ENCODE data around the gene KLF2. TPM values are rescaled to one million over a fixed set of nuclear protein-coding genes. Genes with fewer than 3 reads are reported as not detected.
"Not testable (repeated sequence)": the region's sequence is repeated elsewhere in the genome, so short reads cannot be mapped to it uniquely, and the experiment has no call there.

Gene KLF2
- polyA plus RNA-seq (ENCODE audit: insufficient read length in 10 of 10), result 10 to 100 TPM; 35.8 to 91.6 (median 66.7) TPM
- long read RNA-seq, donor 1, transcript KLF2-201 (3 exons, 2,018 nt), result major isoform, 29 of 61 reads
- long read RNA-seq, donor 1, partial matches to known transcripts, result 32 of 61 reads
- long read RNA-seq, donor 1, other reads (novel, unspliced or antisense), result 0 of 61 reads
- long read RNA-seq, donor 2, transcript KLF2-201 (3 exons, 2,018 nt), result major isoform, 13 of 13 reads
- long read RNA-seq, donor 2, partial matches to known transcripts, result 0 of 13 reads
- long read RNA-seq, donor 2, other reads (novel, unspliced or antisense), result 0 of 13 reads
- long read RNA-seq, donor 3, result 0 reads
- long read RNA-seq, donor 4, transcript KLF2-201 (3 exons, 2,018 nt), result major isoform, 9 of 9 reads
- long read RNA-seq, donor 4, partial matches to known transcripts, result 0 of 9 reads
- long read RNA-seq, donor 4, other reads (novel, unspliced or antisense), result 0 of 9 reads
- long read RNA-seq, donor 5, transcript KLF2-201 (3 exons, 2,018 nt), result major isoform, 36 of 55 reads
- long read RNA-seq, donor 5, partial matches to known transcripts, result 19 of 55 reads
- long read RNA-seq, donor 5, other reads (novel, unspliced or antisense), result 0 of 55 reads
- long read RNA-seq, donor 6, transcript KLF2-201 (3 exons, 2,018 nt), result major isoform, 8 of 8 reads
- long read RNA-seq, donor 6, partial matches to known transcripts, result 0 of 8 reads
- long read RNA-seq, donor 6, other reads (novel, unspliced or antisense), result 0 of 8 reads
- long read RNA-seq, donor 7, transcript KLF2-201 (3 exons, 2,018 nt), result major isoform, 8 of 14 reads
- long read RNA-seq, donor 7, partial matches to known transcripts, result 6 of 14 reads
- long read RNA-seq, donor 7, other reads (novel, unspliced or antisense), result 0 of 14 reads
- long read RNA-seq, donor 8, transcript KLF2-201 (3 exons, 2,018 nt), result major isoform, 9 of 29 reads
- long read RNA-seq, donor 8, partial matches to known transcripts, result 20 of 29 reads
- long read RNA-seq, donor 8, other reads (novel, unspliced or antisense), result 0 of 29 reads
- long read RNA-seq, donor 9, transcript KLF2-201 (3 exons, 2,018 nt), result major isoform, 5 of 11 reads
- long read RNA-seq, donor 9, partial matches to known transcripts, result 6 of 11 reads
- long read RNA-seq, donor 9, other reads (novel, unspliced or antisense), result 0 of 11 reads

DNA sequence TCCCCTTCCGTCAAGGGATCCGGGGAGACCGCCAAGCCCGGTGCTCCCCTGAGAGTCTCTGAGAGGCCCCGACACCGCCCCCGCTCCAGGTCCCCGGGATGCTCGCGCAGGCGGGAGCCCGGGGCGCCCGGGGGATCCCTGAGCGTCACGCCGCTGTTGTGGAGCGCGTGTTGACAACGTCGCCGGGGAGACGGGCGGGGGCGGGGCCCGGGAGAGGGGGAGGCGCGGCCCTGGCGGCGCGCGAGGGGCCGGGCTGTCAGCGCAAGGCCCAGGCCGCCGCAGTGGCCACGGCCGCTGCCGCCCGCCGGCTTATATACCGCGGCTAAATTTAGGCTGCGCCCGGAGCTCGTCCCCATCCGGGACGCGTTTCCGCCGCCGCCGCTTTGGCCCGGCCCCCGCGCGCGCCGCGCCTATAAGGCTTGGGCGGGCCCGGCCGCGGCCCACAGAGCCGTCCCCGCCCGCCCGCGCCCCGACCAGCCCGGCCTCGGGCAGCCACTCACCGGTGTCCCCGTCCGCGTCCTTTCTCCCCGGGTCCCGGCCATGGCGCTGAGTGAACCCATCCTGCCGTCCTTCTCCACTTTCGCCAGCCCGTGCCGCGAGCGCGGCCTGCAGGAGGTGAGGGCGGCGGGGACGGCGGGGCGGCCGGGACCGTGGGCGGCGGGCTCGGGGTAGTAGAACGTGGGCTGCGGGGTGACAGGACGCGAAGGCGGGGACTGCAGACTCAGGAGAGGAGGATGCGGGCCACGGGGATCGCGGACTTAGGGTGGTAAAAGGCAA lies at the start of gene KLF2:
TSS of gene KLF2 (plus strand) at position 443 of the 777 bp plus-strand sequence. CDS start at position 541, 98 bp downstream.
- peak; percentile 95 to 98 (median 97) for DNase-seq

DNA sequence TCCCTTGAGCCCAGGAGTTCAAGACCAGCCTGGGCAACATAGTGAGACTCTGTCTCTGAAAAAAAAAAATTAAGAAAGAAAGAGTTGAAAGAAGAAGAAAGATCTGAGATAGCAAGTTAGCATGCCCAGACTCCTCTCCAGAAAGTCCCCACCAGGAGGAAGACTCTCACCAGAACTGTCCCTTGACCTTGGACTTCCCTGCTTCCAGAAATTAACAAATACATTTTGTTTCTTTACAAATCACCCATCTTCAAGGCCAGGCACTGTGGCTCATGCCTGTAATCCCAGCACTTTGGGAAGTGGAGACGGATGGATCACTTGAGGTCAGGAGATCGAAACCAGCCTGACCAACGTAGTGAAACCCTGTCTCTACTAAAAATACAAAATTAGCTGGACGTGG lies 44.3 kb upstream of the KLF2 start:
- DNase-seq, result no peak

- no peak for DNase-seq
Measured at GRCh38 chr19:16281743-16282142, 42.9 kb upstream of the KLF2 start.

GRCh38 chr19:16283210-16284061 lies 41.2 kb upstream of the KLF2 start:
- peak; percentile 89 to 97 (median 95) for DNase-seq

- DNase-seq, result peak in 1 of 3 donors; percentile 51
Measured at GRCh38 chr19:16284505-16284904, 40.1 kb upstream of the KLF2 start.

- not testable (repeated sequence) for DNase-seq
Measured at GRCh38 chr19:16285079-16285478, 39.5 kb upstream of the KLF2 start.

DNA sequence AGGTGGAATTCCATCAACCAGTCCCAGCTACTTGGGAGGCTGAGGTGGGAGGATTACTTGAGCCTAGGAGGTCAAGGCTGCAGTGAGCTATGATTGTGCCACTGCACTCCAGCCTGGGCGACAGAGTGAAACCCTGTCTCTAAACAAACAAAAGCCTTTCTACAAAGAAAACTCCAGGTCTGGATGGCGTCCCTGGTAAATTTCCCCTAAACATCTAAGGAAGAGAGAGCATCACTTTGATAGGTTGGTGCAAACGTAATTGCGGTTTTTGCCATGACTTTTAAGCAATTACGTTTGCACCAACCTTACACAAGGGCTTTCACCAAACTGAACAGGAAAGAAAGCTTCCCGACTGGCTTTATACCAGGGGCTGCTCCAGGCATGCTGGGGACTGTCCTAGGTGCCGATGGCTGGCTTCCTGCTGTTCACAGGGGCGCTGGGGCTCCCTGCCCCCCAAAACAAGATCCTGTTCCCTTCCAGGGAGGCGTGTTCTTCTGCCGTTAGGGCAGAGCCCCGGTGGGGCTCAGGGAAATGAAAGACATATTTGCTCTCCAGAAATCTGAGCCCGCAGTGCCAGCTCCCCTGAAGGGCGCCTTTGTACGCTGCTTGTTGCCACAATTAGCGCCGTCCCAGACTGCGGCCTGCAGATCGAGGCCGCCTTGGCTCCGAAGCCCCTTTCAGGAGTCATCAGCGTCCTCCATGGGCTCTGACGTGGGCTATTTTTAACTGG lies 38.7 kb upstream of the KLF2 start:
- peak in 2 of 3 donors; percentile 43 to 72 for DNase-seq

DNA sequence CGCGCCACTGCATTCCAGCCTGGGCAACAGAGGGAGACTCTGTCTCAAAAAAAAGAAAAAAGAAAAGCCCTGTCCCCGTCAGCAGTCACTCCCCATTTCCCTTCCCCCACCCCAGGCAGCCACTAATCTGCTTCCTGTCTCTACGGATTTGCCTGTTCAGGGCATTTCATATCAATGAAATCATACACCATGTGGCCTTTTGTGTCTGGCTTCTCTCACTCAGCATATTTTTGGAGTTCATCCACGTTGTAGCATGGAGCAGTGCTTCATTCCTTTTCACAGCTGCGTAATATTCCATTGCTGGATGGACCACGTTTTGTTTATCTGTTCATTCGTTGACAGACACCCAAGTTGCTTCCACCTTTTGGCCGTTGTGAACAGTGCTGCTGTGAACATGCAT lies 36.1 kb upstream of the KLF2 start:
- DNase-seq, result no peak

DNA sequence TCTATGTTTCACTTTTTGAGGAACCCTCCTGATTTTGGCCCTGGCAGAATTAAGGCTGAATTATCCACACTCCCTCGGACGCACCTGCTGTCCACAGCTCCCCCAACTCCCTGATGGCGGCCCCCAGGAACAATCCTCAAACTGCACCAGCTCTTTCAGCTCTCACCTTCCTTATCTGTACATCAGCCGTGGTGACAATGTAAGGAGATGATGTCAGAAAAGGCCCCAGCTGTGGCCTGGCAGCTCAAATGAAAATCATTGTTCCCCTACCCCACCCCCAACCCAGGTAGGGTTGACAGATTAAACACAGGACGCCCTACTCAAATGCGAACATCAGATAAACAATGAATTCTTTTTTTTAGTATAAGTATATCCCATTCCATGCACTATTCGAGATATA lies 35.0 kb upstream of the KLF2 start:
- DNase-seq, result no peak

GRCh38 chr19:16290692-16291091 lies 33.9 kb upstream of the KLF2 start:
- DNase-seq, result no peak

DNA sequence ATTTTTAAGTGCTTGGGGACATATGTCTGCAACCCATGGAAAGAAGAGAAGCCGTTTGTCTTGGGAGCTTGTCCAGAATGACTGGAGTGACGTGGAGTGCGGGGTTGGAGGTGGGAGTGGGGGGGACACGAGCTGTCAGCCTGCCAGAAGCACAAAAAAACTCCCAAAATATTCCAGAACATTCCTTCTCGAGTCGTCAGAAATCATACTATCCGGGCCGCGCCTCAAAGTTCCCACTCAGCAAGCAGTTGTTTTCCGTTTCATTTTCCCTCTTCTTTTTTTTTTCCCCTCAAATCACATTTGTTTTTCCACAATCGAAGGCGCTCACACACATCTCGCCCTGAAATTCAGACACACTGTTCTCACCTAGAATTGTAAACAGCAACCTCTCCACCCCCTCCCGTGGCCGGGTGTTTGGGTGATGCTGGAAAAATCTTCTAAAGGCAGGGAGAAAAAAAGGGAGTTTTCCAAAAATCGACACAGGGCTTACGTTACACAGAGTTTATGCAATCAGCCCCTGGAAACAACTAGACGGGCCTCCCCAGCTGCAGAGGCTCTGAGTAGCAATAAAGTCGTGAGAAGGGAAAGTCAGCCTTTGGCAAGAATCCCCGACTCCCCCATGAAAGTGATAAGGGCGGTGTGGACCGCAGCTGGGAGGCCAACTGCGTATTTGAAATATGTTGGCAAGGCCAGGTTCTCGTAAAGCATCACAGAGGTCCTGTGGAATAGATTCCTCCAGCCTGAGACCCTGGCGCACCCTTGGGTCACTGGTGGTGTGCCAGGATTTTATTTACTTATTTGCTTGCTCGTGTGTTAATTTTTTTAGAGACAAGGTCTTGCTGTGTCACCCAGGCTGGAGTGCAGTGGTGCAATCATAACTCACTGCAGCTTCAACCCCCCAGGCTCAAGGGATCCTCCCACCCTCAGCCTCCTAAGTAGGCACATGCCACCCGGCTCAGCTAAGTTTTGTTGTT lies 31.2 kb upstream of the KLF2 start:
- DNase-seq, result peak; percentile 94 to 97 (median 94)

DNA sequence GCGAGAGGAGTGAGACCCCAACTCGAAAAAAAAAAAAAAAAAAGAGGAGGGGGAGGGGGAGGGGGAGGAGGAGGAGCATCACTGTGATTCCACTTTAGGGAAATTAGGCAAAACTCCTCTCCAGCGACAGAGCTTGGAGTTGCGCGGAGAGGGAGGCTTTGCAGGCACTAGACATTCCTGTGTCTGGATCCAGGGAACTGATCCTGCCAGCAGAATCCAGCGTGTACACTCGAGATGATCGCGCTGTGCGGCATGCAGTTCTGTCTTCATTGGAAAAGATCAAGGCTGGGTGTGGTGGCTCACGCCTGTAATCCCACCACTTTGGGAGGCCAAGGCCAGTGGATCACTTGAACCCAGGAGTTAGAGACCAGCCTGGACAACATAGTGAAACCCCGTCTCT lies 29.6 kb upstream of the KLF2 start:
- peak in 2 of 3 donors; percentile 66 to 81 for DNase-seq

DNA sequence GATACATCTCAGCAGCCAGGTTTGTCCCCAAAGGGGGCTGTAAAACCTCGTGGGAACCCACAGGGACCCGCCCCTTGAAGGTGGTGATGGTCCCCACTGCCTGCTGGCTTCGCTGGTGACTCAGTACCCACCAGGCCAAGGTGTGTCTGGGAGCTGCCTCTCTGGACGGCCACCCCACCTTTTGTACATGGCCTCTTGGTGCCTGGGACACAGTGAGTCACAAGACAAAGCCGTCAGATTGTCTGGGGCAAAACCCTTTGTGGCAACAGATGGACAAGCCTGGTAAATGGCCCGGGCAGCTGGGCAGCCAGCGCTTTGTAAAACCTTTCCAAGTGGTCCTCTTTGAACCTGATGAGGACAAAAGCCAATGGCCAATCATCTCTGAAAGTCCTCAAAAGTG lies 27.9 kb upstream of the KLF2 start:
- no peak for DNase-seq

- DNase-seq, result no peak
Measured at GRCh38 chr19:16297575-16298178, 26.9 kb upstream of the KLF2 start.

- DNase-seq, result no peak
Measured at GRCh38 chr19:16298334-16298733, 26.3 kb upstream of the KLF2 start.

DNA sequence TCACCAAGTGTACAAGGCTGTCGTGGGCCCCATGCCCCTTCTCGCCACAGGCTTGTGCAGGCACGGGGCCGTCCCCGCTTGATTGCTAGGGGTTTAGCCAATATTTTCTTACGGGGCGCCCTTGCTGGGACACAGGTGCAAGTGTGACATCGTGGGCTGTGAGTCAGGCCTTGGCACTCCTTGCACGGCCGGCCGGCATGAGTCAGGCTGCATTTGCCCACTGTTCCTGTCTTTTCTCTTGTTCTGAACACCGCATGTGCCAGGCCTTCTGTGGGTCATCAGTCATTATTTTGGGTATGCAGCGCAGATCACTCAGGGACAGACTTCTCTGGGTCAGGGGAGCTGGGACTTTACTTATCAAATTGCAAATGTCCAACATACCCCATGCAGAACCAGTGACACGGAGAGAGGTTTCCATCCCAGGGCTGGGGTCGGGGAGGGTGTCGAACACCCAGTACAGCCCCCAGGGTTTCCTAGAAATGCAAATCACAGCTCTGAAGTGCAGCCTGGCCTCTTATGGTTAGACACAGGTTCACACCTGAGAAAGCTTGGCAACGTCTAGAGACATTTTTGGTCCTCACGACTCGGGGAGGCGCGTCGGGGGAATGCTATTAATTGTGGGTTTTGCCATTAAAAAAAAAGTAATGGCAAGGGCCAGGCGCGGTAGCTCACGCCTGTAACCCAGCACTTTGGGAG lies 22.5 kb upstream of the KLF2 start:
- no peak for DNase-seq

DNA sequence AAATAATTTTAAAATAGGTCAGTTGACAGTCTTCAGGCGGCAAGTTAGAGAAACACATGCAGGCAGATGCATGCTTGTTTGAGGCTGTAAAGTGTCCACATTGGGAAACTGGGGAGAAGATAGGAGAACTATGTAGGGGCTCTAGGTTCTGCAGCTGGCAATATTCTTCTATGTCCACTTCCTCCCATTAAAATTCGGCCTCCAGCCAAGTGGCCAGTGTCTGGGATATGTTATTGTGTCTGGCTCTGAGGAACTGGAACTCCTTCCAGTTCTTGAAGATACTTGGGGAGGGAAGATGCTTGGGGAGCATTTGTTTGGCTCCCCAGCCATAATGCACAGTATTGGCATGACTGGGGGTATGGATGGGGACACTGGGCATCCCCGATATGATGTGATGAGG lies 20.9 kb upstream of the KLF2 start:
- DNase-seq, result peak in 1 of 3 donors; percentile 54
